ENCODE data around the gene CCDC152.
A peak's percentile ranks its signal among the peaks of the same experiment; 100 is the strongest.

The CCDC152 gene

DNA sequence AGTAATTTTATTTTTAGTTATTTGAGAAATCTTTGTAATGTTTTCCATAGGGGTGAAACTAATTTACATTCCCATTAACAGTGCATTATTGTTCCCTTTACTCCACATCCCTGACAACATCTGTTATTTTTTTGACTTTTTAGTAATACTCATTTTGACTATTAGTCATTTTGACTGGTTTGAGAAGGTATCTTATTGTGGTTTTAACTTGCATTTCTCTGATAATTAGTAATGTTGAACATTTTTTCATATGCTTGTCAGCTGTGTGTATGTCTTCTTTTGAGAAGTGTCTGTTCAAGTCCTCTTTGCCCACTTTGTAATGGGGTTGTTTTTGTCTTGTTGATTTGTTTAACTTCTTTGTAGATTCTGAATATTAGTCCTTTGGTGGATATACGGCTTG lies 27.5 kb downstream of the CCDC152 start:
- DNase-seq: no peak

DNA sequence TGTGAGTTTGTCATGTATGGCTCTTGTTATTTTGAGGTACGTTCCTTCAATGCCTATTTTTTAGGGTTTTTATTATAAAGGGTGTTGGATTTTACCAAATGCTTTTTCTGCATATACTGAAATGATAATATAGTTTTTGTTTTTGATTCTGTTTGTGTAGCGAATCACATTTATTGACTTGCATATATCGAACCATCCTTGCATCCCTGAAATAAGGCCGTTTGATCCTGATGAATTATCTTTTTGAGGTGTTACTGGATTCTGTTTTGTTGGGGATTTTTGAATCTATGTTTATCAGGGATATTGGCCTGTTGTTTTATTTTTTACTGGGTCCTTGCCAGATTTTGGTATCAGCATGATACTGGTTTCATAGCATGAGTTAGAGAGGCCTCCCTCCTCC lies 29.1 kb downstream of the CCDC152 start:
- no peak for DNase-seq

DNA sequence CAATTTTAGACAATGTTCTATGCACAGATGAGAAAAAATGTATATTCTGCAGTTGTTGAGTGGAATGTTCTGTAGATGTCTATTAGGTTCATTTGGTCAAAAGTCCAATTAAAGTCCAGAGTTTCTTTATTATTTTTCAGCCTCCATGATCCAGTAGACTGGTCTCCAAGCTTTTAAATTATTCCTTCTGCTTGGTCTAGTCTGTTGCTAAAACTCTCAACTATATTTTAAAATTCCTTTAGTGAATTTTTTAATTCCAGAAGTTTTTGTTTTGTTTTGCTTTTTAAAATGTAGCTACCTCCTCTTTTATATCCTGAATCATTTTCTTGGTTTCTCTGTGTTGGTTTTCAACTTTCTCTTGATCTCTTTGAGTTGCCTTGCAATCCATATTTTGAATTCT lies 30.5 kb downstream of the CCDC152 start:
- DNase-seq: no peak

DNA sequence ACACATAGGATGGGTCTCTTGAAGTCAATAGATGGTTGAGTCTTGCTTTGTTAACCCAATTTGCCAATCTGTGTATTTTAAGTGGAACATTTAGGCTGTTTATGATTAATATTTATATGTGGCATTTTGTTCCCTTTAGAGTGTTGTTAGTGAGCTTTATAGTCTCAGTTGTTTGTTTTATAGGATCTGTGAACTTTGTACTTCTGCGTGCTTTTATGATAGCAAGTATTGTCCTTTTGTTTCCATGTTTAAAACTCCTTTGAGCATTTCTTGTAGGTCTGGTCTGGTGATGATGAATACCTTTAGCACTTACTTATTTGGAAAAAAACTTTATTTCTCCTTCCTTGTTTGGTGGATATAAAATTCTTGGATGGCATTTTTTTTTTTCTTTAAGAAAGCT lies 31.2 kb downstream of the CCDC152 start:
- DNase-seq: no peak

DNA sequence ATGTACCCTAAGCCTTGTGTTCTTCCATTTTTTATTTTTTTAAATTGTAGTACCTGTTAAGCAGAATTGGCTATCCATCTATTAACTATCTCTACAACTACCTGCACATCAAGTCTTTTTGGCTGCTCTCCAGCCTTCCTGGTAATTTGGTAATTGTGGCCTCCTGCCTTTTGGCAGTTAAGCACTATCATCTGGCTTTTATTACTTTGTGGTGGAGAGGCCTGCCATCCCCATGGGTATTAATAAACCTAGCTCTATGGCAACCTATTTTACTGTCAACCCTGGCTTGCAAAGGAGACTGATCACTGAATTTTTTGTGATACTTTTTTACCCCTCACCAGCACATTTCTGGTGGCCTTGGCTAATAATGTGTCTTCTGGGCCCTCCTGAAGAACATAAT lies 34.5 kb downstream of the CCDC152 start:
- DNase-seq: peak; percentile 20

DNA sequence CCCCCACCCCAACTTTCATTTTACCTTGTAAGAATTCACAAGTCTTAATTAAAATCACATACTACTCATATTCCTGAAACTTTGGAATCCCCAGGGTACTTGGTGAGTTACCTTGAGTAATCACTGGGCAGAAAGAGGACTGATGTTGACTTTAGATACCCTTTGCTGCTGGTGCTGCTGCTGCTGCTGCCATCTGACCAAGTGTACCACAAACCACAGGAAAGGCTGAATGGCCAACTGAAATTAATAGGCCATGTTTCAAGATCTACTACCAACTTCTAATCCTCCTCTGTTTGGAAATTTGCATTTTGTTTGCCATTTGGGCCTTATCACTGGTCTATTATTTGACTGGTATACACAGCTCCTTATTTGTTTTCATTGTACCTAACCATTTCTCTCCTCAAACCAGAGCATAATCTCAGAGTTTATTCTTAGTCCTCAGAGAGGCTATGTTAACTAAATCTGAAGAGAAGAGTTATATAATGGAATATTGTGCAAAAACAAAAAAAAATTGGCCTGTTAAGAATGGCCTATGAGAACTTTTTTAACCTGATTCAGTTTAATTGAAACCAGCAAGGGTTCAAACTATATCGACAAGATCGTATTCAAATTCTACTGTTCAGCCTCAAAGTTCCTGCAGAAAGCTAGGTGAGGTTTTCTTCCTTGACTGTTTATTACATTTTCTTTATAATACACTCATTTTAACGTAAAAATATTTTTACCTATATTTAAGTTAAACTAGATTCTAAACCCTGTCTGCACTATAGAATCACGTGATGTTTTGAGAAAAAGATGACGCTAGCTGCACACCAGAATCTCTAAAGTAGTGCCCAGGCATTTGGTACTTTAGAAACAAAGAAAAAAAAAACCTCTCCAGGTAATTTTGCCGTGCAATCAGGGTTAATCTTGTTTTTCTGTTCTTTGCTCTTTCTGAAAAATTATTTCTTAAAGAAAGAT lies 41.9 kb downstream of the CCDC152 start:
- DNase-seq: no peak

DNA sequence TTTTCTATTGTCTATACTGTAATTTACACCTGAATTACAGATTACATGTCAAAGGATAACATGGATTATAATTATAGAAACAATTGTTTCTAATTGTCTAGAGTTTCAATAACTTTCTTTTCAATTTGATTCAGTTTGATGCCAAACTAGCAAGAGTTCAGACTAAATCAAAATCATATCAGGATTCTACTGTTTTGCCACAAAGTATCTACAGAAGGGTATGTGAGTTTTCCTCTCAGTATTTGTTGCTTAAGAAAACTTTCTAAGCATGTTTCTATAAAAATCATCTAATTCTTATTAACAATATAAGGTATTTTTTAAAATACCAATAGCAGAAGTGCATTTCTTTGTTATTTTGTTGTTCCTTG lies 42.6 kb downstream of the CCDC152 start:
- no peak for DNase-seq

DNA sequence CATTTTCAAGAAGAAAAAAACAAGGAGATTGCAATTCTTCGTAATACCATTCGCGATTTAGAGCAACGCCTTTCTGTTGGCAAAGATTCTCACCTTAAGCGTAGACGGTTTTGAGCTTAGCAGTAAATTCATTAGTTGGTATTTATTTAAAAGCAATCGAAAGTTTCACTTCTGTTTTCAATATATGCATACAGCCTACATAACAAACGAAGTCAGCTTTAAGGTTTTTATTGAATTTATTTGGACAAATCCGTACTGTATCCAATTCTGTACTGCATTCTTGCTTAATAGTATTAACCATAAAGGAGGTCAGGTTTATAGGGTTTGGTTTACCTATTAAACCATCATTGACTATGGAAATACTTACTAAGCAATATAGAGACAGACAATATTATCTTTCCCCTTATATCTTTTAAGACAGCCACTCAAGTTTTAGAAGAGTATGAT lies 43.1 kb downstream of the CCDC152 start:
- DNase-seq: no peak

DNA sequence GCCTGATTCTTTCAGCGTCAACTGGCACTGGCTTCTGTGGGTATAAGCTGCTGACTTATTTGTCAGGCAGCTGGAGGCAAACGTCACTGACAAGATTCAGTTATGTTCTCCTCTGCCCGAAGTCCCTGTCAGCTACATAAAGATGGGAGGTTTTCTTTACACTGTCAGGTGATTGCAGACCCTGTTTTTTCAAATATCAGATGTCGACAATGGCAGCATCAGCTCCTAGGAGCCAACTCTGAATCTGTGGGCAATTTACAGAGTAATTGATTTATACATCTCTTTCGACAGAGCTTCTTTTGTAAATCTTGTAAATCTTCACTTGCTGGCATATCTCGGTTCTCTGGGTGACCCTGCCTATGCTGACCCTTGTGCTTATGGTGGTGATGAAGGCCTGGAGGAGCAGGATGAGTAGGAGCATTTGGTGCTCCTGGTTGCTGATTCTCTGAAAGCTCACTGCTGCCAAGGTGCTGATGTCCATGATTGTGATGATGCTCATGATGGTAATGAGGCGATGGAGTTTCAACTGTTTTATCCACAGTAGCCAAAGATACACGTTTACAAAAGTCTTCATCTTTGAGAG lies 44.2 kb downstream of the CCDC152 start:
- no peak for DNase-seq

DNA sequence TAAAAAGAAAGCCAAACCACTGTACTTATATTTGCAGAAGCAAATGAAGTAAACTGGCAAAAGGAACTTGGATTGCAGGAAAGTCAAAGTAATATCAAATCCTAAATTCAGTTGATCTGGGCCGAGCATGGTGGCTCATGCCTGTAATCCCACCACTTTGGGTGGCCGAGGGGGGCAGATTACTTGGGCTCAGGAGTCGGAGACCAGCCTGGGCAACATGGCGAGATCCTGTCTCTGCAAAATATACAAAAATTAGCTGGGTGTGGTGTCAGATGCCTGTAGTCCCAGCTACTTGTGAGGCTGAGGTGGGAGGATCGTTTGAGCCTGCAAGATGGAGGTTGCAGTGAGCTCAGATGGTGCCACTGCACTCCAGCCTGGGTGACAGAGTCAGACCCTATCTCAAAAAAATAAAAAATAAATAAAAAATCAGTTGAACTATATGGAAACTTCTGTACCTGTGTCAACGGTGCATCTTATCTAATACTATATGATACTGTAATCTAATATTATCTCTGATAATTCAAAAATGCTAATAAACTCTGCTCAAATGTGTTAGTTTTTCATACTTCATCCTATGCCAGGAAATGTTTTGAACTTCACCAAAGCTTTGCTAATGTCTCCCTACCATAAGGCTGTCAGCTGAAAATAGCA lies 45.0 kb downstream of the CCDC152 start:
- no peak for DNase-seq

DNA sequence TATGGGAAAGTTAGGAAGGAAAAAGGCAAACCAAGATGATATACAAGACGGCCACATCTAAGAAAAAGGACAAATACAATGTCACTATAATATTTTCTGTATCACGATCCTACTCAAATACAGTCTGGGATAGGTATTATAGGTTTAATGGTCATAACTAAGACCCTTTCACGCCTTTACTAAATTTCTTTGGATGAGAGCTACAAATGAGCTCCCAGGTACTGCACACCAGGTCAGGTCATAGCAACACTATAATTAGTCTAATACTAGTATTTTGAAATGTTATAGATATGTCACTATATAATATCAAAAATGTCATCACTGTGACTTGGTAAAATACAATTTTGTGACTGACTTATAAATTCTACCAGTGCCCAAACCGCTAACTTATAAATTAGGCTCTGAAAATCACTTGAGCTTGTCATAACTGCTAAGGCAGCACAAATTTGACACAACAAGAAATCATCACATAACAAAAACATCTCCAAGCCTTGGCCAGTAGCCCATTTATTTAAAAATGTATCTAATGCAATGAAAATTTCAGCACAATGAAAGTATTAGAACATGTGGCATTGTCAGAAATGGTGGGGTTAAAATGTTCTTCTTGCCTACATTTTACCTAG lies 48.2 kb downstream of the CCDC152 start:
- no peak for DNase-seq

DNA sequence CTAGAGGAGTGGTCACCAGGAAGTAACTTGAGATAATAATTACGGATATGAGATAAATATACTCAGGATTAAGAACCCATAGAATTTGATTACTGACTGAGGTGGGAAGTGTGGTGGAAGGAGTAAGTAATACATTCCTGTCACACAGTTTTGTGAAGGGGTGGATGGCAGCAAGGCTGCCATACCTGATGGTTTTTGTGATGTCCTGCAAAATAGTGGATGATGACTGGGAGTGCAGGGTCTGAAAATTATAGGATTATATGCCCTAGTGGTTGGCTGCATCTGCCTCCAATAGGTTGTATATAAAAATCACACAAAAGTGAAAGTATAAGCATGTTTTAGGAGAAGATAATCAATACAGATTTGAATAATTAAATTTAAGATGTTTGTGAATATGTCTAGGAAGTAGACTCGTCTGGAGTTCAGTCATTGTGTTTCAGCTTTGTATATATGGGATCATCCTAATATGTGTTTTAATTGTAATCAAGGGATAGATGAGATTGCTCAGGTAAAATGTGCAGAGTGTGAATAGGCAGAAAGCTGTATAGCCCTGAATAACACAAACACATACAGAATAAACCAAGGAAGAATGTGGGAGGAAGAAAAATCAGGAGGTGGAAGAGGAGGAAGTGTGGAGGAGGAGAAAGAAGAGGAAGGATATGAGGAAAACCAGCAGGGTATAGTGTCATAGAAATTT lies 49.5 kb downstream of the CCDC152 start:
- no peak for DNase-seq

DNA sequence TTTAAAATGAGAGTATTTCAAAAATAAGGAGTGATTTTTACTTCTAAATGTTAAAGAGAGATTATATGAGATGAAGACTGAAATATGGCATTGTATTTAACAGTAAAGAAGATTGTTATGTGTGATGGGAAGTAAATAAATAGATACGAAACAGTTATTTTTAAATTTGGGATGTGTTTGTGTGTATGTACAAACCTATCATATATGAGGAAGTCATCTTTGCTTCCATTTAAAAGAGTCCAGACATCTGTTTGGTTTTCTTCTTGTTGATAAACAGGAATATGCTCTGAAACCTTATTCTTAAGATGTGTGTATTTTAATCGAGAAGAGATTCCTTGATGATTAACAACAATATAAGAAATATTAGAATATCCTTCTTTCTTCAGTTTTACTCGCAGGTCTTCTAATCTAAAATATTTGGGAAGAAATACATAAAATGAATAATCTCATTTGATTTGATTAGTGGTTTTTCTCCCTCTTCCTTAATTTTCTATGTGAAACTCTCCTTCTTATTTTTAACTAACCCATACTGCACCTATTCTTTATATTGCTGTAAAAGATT lies 50.2 kb downstream of the CCDC152 start:
- DNase-seq: no peak

DNA sequence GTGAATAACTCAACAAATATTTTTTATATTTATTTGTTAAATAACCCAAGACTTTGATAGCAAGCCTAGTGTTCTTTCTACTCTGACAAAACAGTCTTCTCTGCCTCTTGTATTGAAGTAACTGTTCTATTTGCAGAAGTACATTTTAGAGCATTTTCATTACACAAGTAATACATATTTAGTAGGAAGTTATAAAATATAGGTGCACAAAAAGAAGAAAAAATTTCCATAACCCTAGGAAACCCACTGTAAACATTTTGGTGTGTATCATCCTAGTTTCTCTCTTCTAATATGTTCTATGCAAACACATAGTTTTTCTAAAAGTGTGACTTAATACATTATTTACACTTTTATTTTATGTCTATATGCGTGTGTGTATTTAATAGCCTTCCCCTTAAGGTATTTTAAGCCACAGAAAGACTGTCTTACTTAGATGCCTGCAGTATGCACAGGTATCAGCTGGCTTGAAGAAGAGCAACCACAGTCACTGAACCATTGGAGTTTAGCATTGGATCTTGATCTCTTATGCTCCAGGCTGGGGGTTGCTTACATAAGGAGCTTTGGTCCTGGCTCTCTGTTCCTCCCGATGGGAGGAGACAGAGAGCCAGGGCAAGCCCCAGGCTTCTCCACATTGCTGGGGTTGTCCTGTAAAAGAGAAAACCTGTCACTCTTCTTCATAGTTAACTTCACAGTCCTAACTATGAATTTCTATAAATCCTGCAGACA lies 51.3 kb downstream of the CCDC152 start:
- DNase-seq: no peak

DNA sequence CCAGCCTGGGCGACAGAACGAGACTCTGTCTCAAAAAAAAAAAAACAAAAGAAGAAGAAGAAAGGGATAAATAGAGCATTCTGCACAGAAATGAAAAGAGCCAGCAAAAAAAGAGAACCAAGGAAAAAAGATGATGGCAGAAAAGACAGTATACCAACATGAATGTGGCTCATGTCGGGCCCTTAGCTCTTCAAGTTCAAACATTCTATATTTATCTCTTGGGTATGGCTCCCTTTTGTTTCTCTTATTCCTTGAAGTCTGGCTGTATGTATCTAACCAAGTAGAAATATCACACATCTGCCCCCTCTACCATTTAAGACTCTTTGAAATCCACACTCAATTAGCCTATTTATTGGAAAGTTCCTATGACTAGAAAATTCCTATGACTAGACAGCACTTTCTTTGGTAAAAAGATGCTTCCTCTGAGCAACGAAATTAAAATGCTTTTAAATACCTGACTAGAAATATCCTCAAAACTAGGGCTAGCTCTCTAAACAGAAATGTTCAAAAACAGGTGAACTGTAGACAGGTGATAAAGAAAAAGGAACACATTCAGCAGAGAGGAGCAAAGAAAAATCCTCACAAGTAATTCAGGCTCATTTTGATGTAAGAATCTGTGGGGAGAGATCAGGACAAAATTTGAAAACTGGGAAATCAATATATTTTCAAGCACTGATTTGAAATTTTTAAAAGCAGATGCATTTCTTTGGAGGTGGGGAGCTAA lies 52.4 kb downstream of the CCDC152 start:
- DNase-seq: no peak

DNA sequence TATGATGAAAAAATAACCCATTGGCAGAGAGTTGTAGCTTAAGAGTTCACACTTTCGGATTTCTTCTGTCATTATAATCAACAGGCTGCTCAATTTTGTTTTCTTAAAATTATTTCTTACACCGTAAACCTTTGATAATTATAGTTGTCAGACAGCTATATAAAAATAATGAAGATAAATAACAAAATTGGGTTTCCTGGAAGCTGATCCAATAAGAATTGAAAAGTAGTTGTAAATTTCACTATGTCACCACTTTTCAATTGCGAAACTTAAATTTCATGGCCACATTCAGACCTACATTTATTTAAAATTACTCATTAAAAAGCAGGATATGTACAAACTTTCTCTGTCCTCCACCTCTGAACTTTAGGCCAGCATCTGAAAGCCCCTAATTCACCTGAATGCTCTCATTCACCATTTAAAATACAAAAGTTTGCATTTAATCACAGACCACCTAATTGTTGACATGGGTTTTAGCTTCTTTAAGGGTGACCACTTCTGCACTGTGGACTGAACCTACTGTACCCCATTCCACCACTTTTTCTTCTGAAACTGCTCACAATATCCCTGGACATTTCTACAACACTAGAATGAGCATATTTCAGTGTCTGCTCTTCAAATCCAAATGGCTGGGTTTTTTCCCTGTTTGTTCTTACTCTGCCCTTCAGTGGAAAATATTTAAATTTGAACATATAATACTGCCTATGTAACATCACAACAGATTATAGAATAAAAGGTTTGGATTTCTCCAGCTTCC lies 54.4 kb downstream of the CCDC152 start:
- DNase-seq: no peak

DNA sequence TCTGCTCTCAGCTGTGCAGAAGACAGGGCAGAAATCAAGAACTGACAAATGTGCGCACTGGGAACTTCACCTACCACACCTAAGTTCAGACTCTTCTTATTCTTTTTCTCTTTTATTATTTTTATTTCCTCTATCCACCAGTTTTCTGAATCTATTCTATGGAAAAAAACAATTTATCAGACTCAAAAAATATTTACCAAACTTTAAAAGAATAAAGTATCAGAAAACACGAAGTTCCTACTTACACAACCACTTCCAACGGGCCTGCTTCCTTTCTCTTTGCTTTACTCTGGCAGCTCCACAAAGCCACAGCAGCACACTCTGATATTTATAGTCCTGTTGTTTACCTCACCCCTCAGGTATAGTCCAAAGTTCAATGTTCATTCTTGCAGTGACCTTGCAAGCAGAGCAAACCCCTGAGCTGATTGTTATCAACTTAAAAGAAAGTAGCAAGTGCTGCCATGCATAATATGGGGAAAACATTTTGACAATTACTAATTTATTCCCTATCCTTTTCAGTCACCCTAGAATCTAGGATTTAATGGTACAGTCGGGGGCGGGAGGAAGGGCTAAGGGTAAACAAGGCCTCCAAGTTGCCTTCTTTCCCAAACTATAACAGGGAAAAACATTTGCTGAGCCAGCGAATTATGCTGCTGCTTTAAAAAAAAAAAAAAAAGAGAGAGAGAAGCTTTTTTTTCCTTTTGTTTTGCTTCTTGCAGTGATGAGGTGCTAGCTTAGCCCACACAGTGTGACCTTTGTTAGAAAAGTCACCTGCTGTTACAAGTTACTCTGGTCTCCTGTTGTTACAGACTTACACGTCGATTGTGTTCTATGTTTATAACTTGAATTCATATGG lies 55.2 kb downstream of the CCDC152 start, which contains the start of gene SELENOP:
Gene SELENOP, minus strand, starts transcription at position 302 of the 856 bp plus-strand sequence. CDS start 3,539 bp downstream, outside the sequence.
- no peak for DNase-seq

DNA sequence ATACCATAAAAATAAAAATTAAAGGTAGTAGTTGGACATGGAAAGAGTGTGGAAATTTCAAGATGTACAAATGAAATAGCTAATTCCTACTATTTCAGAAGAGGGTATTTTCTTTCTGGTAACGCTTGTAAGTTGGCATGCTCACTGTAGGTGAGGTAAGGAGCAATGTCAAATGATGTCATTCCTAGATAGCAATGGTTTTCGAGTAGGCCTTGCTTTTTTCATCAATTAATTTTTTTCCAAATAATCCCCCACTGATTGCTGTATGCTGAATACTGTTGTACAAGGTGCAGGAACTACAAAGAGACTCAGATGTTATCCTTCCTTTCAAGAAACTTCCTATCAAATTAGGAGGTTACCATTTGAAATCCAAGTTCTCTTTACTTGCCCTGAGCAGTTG lies 56.0 kb downstream of the CCDC152 start:
- DNase-seq: no peak

DNA sequence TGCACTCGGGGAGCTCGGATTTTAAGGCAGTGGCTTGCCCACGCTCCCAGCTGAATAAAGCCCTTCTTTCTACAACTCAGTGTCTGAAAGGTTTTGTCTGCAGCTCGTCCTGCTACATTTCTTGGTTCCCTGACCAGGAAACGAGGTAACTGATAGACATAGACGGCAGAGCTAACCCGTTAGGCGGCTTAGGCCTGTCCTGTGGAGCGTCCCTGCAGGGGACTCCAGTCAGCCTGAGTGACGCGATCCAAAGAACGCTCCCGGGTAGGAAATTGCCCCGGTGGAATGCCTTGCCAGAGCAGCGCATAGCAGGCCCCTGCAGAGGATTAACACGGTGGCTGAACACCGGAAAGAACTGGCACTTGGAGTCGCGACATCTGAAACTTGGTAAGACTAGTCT lies 56.9 kb downstream of the CCDC152 start:
- DNase-seq: no peak
